HTR-8/SVneo (cell line): ENCODE results near the gene DHRSX.
"Not testable (repeated sequence)": the region's sequence is repeated elsewhere in the genome, so short reads cannot be mapped to it uniquely, and the experiment has no call there.

Experiments used
- DNase-seq: peaks from one replicate; pipeline ENCODE4 v3.0.0; 2011; ENCODE audit warnings: low spot score, mixed read lengths; ENCODE audit not compliant: insufficient read length
- FAIRE-seq: peaks from 2 replicates; lab custom pipeline; 2011; peaks lifted over from hg19 to GRCh38; lab: Jason Lieb, UNC

The DHRSX gene

DNA sequence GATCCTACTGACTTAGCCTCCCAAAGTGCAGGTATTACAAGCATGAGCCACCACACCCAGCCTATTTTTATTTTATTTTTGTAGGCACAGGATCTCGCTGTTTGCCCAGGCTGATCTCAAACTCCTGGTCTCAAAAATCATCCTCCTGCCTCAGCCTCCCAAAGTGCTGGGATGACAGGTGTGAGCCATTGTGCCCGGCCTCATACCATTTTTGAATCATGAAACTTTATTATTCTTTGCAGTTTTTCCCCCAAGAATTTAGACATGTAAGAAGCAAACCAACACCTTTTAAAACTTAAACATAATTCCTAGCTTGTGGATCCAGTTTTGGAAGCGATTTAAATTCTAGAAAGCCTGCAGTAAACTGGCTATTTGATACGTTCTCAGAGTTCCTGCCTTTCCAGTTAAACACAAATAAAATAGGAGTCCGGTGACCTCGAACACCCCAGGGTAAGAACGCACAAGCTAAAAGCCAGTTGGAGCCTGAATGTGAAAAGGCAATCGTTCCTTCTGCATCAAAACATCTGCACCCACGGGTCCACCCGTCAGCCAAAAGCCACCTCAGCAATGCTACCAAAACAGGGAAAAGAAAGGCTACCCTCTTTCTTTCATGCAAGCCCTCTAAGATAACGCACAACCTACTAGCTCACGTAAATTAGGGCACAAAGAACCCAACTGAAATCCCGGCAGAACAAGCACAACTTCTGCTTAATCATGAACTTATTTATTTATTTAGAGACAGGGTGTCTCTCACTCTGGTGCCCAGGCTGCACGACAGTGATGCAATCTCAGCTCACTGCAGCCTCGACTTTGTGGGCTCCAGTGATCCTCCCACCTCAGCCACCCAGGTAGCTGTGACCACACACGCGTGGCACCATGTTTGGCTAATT, 39.7 kb downstream of the DHRSX start:
- not testable (repeated sequence) for DNase-seq, FAIRE-seq

GRCh38 chrX:2460048-2460447, 40.7 kb downstream of the DHRSX start:
- DNase-seq, FAIRE-seq: not testable (repeated sequence)

- FAIRE-seq (no peak), DNase-seq (no peak)
Measured at GRCh38 chrX:2458309-2458708, 42.5 kb downstream of the DHRSX start.

GRCh38 chrX:2457289-2458133, 43.3 kb downstream of the DHRSX start:
- FAIRE-seq, result no peak

DNA sequence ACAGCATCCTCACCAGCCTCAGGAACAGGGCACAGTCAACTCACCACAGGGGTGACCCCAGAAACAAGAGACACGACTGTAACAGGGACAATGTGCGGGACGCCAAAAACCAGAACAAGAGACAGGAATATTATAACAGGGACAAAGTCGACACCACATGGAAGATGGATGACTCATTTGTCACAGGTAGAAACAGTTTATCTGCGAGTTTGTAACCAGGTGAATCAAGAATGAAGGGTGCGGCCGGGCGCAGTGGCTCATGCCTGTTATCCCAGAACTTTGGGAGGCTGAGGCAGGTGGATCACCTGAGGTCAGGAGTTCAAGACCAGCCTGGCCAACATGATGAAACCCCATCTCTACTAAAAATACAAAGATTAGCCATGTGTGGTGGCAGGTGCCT, 44.7 kb downstream of the DHRSX start:
- not testable (repeated sequence) for DNase-seq, FAIRE-seq

More at GRCh38 chrX:2457289-2458133, 43.3 kb downstream of the DHRSX start:
- DNase-seq, result no peak

GRCh38 chrX:2454620-2455019, 46.2 kb downstream of the DHRSX start:
- DNase-seq, FAIRE-seq: not testable (repeated sequence)

- no peak for DNase-seq
- no peak for FAIRE-seq
Measured at GRCh38 chrX:2452799-2453198, 48.0 kb downstream of the DHRSX start.

DNA sequence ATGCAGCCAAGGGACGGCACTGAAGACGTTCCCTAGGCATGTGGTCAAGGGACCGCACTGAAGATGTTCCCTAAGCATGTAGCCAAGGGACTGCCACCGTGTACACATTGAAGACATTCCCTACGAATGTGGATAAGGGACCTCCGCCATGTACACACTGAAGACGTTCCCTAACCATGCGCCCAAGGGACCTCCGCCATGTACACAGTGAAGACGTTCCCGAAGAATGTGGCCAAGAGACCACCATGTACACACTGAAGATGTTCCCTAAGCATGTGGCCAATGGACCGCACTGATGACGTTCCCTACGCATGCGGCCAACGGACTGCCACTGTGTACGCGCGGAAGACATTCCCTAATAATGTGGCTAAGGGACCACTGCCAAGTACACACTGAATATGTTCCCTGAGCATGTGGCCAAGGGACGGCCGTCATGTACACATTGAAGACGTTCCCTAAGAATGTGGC, 48.4 kb downstream of the DHRSX start:
- DNase-seq (no peak), FAIRE-seq (peak; percentile 28)

GRCh38 chrX:2451501-2452316, 49.1 kb downstream of the DHRSX start:
- FAIRE-seq, result no peak
- no peak for DNase-seq

- no peak for FAIRE-seq
Measured at GRCh38 chrX:2450681-2451080, 50.1 kb downstream of the DHRSX start.

DNA sequence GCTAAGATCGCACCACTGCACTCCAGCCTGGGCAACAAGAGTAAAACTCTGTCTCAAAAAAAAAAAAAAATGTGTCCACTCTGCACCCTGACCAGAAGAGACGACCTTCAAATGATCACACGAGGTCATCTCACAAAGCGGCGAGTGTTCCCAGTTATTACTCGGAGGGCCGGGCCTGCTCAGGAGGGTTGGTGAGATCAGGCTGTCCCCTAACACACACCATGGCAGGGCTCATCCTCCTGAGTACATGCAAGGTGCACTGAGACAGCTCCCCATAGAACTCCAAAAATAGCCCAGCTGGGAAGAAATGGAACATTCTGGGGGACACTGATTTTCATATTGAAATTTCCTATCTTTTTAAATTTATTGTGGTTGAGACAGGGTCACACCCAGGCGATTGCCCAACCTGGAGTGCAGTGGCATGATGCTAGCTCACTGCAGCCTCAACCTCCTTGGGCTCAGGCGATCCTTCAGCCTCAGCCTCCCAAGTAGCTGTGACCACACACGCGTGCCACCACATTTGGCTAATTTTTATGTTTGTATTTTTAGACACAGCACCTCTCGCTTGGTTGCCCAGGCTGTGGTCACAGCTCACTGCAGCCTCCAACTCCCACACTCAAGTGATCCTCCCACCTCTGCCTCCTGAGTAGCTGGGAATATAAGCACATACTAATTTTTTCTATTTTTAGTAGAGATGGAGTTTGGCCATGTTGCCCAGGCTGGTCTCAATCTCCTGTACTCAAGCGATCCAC, 51.5 kb downstream of the DHRSX start:
- DNase-seq, result no peak
- no peak for FAIRE-seq

More at GRCh38 chrX:2450681-2451080, 50.1 kb downstream of the DHRSX start:
- DNase-seq, result no peak

DNA sequence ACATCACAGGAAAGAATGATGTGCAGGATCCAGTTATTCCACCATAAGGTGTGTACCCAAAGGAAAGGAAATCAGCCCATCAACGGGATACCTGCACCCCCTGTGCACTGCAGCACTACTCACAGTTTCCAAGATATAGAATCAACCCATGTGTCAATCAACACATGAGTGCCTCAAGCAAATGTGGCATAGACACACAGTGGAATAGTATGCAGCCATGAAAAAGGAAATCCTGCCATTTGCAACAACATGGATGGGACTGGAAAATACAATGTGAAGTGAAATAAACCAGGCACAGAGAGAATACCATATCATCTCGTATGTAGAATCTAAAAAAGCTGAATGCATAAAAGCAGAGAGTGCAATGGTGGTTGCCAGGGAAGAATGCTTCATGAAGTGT, 53.3 kb downstream of the DHRSX start:
- FAIRE-seq, result no peak
- DNase-seq, result no peak

DNA sequence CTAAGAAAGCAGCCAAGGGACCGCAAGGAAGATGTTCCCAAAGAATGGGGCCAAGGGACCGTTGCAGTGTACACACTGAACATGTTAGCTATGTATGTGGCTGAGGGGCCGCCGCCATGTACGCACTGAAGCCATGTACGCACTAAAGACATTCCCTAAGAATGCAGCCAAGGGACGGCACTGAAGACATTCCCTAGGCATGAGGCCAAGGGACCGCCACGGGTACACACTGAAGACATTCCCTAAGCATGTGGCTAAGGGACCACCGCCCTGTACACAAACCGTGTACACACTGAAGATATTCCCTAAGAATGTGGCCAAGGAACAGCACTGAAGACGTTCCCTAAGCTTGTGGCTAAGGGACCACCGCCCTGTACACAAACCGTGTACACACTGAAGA, 54.0 kb downstream of the DHRSX start:
- no peak for FAIRE-seq

DNA sequence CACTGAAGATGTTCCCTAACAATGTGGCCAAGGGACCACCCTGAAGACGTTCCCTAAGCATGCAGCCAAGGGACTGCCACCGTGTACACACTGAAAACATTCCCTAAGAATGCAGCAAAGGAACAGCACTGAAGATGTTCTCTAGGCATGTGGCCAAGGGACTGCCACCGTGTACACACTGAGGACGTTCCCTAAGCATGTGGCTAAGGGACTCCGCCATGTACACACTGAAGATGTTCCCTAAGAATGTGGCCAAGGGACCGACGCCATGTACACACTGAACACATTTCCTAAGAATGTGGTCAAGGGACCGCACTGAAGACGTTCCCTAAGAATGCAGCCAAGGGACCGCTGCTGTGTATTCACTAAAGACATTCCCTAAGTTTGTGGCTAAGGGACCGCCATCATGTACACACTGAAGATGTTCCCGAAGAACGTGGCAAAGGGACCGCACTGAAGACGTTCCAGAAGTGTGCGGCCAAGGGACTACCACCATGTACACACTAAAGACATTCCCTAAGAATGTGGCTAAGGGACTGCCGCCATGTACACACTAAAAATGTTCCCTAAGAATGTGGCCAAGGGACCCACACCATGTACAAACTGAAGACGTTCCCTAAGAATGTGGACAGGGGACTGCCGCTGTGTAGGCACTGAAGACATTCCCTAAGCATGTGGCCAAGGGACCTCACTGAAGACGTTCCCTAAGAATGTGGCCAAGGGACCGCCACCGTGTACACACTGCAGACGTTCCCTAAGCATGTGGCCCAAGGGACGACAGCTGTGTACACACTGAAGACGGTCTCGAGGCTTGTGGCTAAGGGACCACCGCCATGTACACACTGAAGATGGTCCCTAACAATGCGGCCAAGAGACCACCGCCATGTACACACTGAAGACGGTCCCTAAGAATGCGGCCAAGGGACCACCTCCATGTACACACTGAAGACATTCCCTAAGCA, 54.8 kb downstream of the DHRSX start:
- FAIRE-seq (no peak), DNase-seq (no peak)

More for the DNA sequence above, 54.0 kb downstream of the DHRSX start:
- no peak for DNase-seq

DNA sequence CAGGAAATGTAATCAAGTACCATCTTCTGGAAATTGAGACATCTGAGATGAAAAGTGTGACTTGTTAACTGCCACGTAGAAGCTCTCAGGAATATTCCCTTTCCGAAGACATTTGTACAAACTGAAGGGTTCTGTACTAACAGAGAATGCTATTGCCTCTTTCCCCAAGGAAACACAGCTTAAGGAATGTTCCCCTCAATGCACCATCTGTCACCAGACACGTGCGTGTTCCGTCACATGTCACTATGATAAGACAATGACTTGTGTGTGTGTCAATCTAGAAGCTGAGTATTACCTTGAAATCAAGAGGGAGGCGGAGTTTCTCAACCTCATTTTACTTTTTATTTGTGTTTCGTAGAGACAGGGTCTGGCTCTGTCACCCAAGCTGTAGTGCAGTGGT, 58.1 kb downstream of the DHRSX start:
- DNase-seq (no peak), FAIRE-seq (no peak)

GRCh38 chrX:2441466-2441865, 59.3 kb downstream of the DHRSX start:
- no peak for FAIRE-seq
- no peak for DNase-seq

- no peak for DNase-seq
- FAIRE-seq, result no peak
Measured at GRCh38 chrX:2439613-2440012, 61.2 kb downstream of the DHRSX start.

DNA sequence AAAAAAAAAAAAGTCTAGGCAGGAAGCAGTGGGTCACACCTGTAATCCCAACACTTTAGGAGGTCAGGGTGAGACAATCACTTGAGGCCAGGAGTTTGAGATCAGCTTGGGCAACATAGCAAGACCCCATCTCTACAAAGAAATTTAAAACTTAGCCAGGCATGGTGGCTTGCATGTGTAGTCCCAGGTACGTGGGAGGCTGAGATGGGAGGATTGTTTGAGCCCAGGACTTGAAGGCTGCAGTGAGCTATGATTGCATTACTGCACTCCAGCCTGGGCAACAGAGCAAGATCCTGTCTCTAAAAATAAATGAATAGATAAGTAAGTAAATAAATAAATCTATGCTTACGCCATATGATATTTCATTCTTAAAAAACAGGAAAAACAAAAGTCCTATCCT, 65.3 kb downstream of the DHRSX start:
- no peak for FAIRE-seq
- no peak for DNase-seq
